Loucy (cell line): ENCODE data around the gene CCDC167.
"Not testable (repeated sequence)": the region's sequence is repeated elsewhere in the genome, so short reads cannot be mapped to it uniquely, and the experiment has no call there.

Source experiments
- H2AFZ ChIP-seq: fragments of 200-600 bp; sonication (generic); 2 replicates; pipeline ENCODE4 v1.6.0; 2016; ENCODE audit warnings: antibody characterized with exemption, mild to moderate bottlenecking, low read length, moderate library complexity
- H3F3A ChIP-seq: fragments of 200-600 bp; 2 replicates; pipeline ENCODE4 v1.6.0; 2016; ENCODE audit warnings: antibody characterized with exemption, low read depth, mild to moderate bottlenecking
- H3K27me3 ChIP-seq: fragments of 200-600 bp; sonication (generic); 2 replicates; pipeline ENCODE4 v1.6.1; 2014; ENCODE audit warnings: low read length, mild to moderate bottlenecking; ENCODE audit not compliant: insufficient read depth, poor library complexity, severe bottlenecking
- H3K36me3 ChIP-seq: fragments of 200-600 bp; sonication (generic); 2 replicates; pipeline ENCODE4 v1.6.1; 2016; ENCODE audit warnings: low read length; ENCODE audit not compliant: insufficient read depth
- H3K4me1 ChIP-seq: fragments of 200-600 bp; sonication (generic); 2 replicates; pipeline ENCODE4 v1.5.1; 2014; ENCODE audit warnings: low read length, mild to moderate bottlenecking; ENCODE audit not compliant: insufficient read depth, poor library complexity, severe bottlenecking
- H3K4me2 ChIP-seq: fragments of 200-600 bp; sonication (generic); 2 replicates; pipeline ENCODE4 v1.6.0; 2014; ENCODE audit warnings: antibody characterized with exemption, low read length, low read depth, mild to moderate bottlenecking; ENCODE audit not compliant: poor library complexity, severe bottlenecking
- H3K4me3 ChIP-seq: fragments of 200-600 bp; sonication (generic); 2 replicates; pipeline ENCODE4 v1.5.1; 2014; ENCODE audit warnings: low read length, mild to moderate bottlenecking, mixed read lengths; ENCODE audit not compliant: poor library complexity, severe bottlenecking
- H3K79me2 ChIP-seq: fragments of 200-600 bp; sonication (generic); 2 replicates; pipeline ENCODE4 v1.6.1; 2014; ENCODE audit warnings: low read length; ENCODE audit not compliant: insufficient read depth
- H3K9ac ChIP-seq: fragments of 200-600 bp; sonication (generic); 2 replicates; pipeline ENCODE4 v1.6.0; 2014; ENCODE audit warnings: mild to moderate bottlenecking, low read depth, low read length, moderate library complexity; ENCODE audit not compliant: poor library complexity, severe bottlenecking
- H3K9me2 ChIP-seq: fragments of 200-600 bp; sonication (generic); replicated peaks from 2 replicates; pipeline ENCODE4 v1.6.1; 2016; ENCODE audit warnings: low read depth, low read length, mixed read lengths
- H3K9me3 ChIP-seq: fragments of 200-600 bp; sonication (generic); 2 replicates; pipeline ENCODE4 v1.6.1; 2014; ENCODE audit warnings: mild to moderate bottlenecking, antibody characterized with exemption, low read length, low read depth; ENCODE audit not compliant: insufficient read depth
- H4K20me1 ChIP-seq: fragments of 200-600 bp; sonication (generic); 2 replicates; pipeline ENCODE4 v1.6.0; 2014; ENCODE audit warnings: antibody characterized with exemption, low read length, mild to moderate bottlenecking; ENCODE audit not compliant: insufficient read depth, poor library complexity, severe bottlenecking
- CTCF ChIP-seq: fragments of 200-600 bp; sonication (generic); conservative IDR thresholded peaks from 2 replicates; pipeline ENCODE4 v1.5.1; 2014; ENCODE audit warnings: mild to moderate bottlenecking, antibody characterized with exemption, low read length
- EZH2phosphoT487 ChIP-seq: fragments of 200-600 bp; IDR thresholded peaks from 2 replicates; pipeline ENCODE4 v1.6.1; 2018; ENCODE audit warnings: antibody characterized with exemption, mild to moderate bottlenecking, moderate library complexity, borderline replicate concordance

The CCDC167 gene

GRCh38 chr6:37503309-37503965 lies 3.7 kb upstream of the CCDC167 start:
- no peaks in the 10 kb centered on the region for H3K9me3 ChIP-seq
- H3K9me2 ChIP-seq: no peaks in the 10 kb centered on the region
- H3K27me3 ChIP-seq: no peaks in the 10 kb centered on the region
- peak overlapping the region; percentile 83 for H3K4me2 ChIP-seq
- peaks cover 17% of the 10 kb centered on the region for H3F3A ChIP-seq
- peaks cover 59% of the 10 kb centered on the region for H3K4me1 ChIP-seq
- H3K4me3 ChIP-seq: no peak overlapping the region
- no peaks in the 10 kb centered on the region for H4K20me1 ChIP-seq
- TF ChIP-seq CTCF (no peak), EZH2phosphoT487 (no peak)
- peak overlapping the region; percentile 75 for H3K9ac ChIP-seq
- no peak overlapping the region for H2AFZ ChIP-seq
- peaks cover 11% of the 10 kb centered on the region for H3K79me2 ChIP-seq
- no peaks in the 10 kb centered on the region for H3K36me3 ChIP-seq

GRCh38 chr6:37502703-37503291 lies 3.1 kb upstream of the CCDC167 start:
- H3K4me1 ChIP-seq: peaks cover 60% of the 10 kb centered on the region
- H3K9me3 ChIP-seq: no peaks in the 10 kb centered on the region
- no peaks in the 10 kb centered on the region for H3K36me3 ChIP-seq
- no peaks in the 10 kb centered on the region for H3K27me3 ChIP-seq
- H3K79me2 ChIP-seq: peaks cover 17% of the 10 kb centered on the region
- peaks cover 17% of the 10 kb centered on the region for H3F3A ChIP-seq
- 0 out of 2 replicates have a peak overlapping the region, but pooled peaks have one; percentile 5 for H2AFZ ChIP-seq
- no peak for TF ChIP-seq EZH2phosphoT487
- no peak for TF ChIP-seq CTCF
- peak overlapping the region; percentile 58 for H3K4me3 ChIP-seq
- peak overlapping the region; percentile 75 for H3K9ac ChIP-seq
- H3K4me2 ChIP-seq: peak overlapping the region; percentile 83
- no peaks in the 10 kb centered on the region for H4K20me1 ChIP-seq
- H3K9me2 ChIP-seq: no peaks in the 10 kb centered on the region

GRCh38 chr6:37501632-37502491 lies 2.2 kb upstream of the CCDC167 start:
- Histone ChIP-seq H2AFZ (peak overlapping the region; percentile 5; the same call in 1 of the 2 replicates), H3K4me1 (peaks cover 65% of the 10 kb centered on the region), H3K36me3 (no peaks in the 10 kb centered on the region), H3K4me2 (peak overlapping the region; percentile 83), H3K27me3 (no peaks in the 10 kb centered on the region), H3K9me3 (no peaks in the 10 kb centered on the region), H4K20me1 (no peaks in the 10 kb centered on the region), H3F3A (peaks cover 17% of the 10 kb centered on the region), H3K4me3 (peak overlapping the region; percentile 58), H3K9ac (peak overlapping the region; percentile 75), H3K9me2 (no peaks in the 10 kb centered on the region), H3K79me2 (peaks cover 23% of the 10 kb centered on the region)
- TF ChIP-seq CTCF: no peak
- no peak for TF ChIP-seq EZH2phosphoT487

- not testable (repeated sequence) for H3K27me3 ChIP-seq, H3K36me3 ChIP-seq, H3K9ac ChIP-seq, H4K20me1 ChIP-seq, H3K9me2 ChIP-seq, H2AFZ ChIP-seq, H3K4me3 ChIP-seq, H3K9me3 ChIP-seq
- Histone ChIP-seq H3K4me2 (peak overlapping the region; percentile 83), H3F3A (peaks cover 14% of the 10 kb centered on the region), H3K4me1 (peaks cover 69% of the 10 kb centered on the region), H3K79me2 (peaks cover 28% of the 10 kb centered on the region)
Measured at GRCh38 chr6:37500904-37501303, 1.2 kb upstream of the CCDC167 start.
